Endometrial microvascular endothelial cells (primary cell): ENCODE data around the gene ASIP. TPM values are rescaled to one million over a fixed set of nuclear protein-coding genes. Genes with fewer than 3 reads are reported as not detected.
"Not testable (repeated sequence)": the region's sequence is repeated elsewhere in the genome, so short reads cannot be mapped to it uniquely, and the experiment has no call there.

Experiments
- in situ Hi-C: cut with HindIII; loops from 2 replicates; pipeline ENCODE4 v1.10.0; 2017; ENCODE audit warnings: low sequenced_read_pairs, low pct_unique_long_range_greater_than_20kb; ENCODE audit errors: inconsistent ontology term
- total RNA-seq: library from RNA; depleted of rRNA; stranded (reverse); fragments of >200 nt; gene quantifications from one replicate; pipeline ENCODE4 v1.2.3, GENCODE V29; 2015; ENCODE audit errors: inconsistent ontology term

The ASIP gene, protein sequence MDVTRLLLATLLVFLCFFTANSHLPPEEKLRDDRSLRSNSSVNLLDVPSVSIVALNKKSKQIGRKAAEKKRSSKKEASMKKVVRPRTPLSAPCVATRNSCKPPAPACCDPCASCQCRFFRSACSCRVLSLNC
- not detected for total RNA-seq

DNA sequence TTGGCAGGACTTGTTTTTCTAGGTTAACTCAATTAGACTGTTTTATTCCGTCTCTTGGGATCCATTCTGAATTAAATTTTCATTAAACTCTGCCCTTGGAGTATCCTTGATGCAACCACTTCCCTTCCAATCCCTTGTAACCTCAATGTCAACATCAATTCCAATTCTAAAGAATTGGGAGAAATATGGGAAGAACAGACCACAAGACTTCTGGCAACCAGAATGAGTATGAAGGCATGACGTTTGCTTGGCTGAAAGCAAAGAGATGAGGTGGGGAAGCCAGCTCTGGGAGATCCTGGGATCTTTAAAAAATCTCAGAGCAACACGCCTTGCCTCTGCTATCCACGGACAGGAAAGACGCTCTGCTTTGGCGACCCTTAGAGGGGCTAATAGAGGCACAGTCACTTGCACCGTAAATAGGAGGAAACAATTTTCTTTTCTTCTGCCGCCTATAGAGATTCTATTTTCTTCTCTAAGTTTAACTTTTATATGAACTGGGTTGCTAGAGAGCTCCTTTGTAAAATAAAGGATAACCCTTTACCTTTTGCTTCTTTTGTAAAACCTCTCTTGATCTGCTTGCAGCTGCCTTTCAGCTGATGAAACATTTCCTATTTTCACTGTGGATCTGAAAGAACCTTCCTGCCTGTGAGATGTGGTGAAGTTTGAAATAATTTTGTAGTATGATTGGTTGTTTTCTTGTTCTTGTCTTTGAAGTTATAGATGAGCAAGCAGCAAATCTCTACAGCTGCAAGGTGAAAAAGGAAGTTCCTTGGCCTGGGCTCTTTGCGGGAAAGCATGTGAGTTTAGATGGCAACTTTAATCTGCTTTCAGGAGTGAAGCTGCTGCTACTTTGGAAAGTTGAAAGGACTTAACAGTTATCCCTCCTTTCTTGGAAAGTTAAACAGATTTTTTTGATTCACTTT is at the start of gene ASIP:
Gene ASIP, plus strand, starts transcription at position 731 of the 923 bp plus-strand sequence. CDS start 18,952 bp downstream, outside the sequence.
- in situ Hi-C loops, result no loop called here

DNA sequence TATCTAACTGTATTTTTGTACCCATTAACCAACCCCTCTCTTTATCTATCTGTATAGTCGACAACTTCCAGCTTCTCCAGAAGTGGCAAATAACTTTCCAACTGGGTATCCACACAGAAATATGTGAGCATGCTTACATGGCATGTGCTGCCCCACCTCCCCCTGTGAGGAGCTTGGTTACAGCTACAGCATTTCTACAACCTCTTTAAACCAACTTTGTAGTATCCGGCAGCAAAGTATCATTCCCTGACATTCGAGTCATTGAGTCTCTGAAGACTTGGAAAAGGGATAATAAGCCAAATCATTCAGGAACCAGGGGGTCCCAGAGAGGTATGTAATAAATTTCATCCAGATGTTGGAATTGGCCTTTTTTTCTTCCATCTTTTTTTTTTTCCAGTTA is 48.2 kb upstream of the ASIP start:
- in situ Hi-C loops, result no loop called here

DNA sequence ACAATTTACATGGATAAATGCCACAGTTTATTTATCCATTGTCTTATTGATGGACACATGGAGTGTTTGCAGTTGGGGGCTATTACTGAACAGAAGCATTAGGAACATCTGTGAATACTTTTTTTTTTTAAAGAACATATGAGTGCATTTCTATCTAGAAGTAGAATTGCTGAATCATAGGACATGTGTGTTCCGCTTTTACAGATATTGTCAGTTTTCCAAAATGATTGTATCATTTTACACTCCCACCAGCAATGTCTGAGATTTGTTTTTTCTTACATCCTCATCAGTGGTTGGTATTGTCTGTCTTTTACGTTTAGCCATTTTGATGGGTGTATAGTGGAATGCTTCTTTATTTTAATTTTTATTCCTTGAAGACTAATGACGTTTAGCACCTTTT is 42.0 kb upstream of the ASIP start:
- in situ Hi-C loops, result no loop called here

DNA sequence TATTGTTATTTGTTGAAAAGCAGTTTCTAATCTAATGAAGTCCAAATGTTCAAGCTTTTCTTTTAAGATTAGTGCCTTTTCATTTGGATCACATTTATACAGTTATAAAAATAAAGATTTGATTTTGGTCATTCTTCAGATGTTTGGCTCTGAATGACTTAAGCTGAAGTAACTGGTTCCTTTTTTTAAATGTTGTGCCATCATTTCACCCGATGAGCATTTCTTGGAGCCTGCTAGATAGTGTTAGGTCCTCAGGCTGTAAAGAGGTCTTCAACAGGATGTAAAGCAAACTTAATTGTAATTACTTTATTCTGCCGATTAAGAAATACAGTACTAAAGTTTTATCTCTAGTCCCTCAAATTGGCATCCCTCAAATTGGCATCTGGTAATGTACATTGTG is 41.2 kb upstream of the ASIP start:
- in situ Hi-C loops, result no loop called here

DNA sequence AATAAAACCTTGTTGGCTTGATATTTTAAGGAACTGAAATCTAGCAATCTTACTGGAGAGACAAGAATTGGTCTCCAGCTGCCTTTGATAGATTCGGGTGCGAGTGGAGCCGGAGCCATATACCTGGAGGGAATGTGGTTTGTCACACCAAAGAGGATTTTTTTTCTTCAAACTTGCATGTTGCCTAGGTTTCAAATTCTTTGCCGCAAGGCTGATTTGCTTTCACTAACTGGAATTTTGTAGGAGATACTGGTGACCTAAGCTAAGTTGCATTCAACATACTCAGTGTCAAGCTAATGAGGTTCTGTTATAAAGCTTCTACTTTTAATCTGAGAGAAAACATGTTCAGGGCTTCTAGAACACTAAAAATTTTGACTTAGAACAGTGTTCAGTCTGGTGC is 39.7 kb upstream of the ASIP start:
- in situ Hi-C loops, result no loop called here

DNA sequence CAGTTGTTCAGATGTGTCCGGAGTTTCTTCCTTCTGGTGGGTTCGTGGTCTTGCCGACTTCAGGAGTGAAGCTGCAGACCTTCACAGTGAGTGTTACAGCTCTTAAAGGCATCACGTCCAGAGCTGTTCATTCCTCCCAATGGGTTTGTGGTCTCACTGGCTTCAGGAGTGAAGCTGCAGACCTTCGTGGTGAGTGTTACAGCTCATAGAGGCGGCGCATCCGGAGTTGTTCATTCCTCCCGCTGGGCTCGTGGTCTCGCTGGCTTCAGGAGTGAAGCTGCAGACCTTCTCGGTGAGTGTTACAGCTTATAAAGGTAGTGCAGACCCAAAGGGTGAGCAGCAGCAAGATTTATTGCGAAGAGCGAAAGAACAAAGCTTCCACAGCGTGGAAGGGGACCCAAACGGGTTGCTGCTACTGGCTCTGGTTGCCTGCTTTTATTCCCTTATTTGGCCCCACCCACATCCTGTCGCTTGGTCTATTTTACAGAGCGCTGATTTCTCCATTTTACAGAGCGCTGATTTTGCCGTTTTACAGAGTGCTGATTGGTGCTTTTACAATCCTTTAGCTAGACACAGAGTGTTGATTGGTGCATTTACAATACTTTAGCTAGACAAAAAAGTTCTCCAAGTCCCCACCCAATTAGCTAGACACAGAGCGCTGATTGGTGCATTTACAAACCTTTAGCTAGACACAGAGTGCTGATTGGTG is 35.9 kb upstream of the ASIP start:
- in situ Hi-C loops, result not testable (repeated sequence)

DNA sequence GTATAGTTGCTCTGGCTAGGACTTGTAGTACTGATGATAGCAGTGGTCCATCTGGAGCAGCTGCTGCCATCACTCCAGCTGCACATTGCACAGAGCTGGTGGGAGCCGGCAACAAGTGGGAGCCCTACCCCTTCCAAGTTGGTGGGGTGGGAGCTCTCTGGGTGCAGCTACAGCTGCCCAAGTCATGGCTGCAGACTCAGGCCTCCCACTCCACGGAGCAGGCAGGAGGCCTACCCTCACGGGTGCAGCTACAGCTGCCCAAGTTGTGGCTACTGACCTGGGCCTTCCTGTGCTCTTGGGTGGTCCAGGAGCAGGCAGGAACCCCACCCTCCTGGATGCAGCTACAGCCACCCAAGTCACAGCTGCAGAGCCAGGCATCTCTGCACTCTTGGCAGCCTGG is 32.1 kb upstream of the ASIP start:
- in situ Hi-C loops, result no loop called here

DNA sequence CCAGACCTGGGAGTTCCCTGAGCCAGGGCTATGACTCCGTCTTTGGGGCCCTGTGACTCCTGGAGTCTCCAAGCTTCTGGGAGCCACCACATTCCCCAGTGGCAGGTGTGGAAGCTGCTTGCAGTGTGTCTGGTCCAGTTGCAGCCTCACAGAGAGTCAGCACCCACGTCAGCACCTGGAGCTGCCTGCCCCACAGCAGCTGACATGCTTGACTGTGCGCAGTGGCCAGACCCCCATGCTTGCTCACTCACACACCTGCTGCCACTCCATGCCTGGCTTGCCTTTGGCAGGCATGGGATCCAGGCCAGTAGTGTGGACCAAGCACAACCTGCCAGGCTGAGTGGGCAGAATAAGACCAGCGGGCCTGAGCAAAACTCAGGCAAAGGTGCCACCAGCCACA is 31.0 kb upstream of the ASIP start:
- in situ Hi-C loops, result no loop called here

DNA sequence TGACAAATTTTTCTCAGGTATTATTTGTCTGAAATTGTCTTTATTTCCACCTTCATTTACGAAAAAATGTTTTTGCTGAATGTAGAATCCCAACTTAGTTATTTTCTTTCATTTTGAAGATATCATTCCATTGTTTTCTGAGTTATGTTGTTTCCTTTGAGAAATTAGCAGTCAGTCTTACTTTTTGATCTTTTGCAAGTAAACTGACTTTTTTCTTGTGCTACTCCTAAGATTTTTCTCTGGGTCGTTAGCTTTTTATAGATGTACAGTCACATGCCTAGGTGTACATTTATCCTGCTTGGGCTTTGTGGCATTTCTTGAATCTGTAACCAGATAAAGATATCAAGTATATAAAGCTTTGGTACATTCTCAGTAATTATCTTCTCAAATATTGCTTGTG is 29.6 kb upstream of the ASIP start:
- in situ Hi-C loops, result no loop called here

DNA sequence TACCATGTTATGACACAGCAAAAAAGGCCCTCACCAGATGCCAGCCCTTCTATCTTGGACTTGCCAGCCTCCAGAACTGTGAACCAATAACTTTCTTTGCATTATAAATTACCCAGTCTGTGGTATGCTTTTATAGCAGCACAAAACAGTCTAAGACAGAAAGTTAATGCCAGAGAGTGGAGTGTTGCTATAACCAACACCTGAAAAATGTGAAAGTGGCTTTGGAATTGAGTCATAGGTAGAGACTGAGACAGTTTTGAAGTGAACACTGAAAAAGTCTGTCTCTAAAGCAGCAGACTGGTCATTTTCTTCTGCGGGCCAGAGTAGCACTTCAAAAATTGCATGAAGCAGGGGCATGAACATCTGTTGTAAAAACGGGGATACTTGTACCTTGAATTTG is 28.0 kb upstream of the ASIP start:
- in situ Hi-C loops, result no loop called here

DNA sequence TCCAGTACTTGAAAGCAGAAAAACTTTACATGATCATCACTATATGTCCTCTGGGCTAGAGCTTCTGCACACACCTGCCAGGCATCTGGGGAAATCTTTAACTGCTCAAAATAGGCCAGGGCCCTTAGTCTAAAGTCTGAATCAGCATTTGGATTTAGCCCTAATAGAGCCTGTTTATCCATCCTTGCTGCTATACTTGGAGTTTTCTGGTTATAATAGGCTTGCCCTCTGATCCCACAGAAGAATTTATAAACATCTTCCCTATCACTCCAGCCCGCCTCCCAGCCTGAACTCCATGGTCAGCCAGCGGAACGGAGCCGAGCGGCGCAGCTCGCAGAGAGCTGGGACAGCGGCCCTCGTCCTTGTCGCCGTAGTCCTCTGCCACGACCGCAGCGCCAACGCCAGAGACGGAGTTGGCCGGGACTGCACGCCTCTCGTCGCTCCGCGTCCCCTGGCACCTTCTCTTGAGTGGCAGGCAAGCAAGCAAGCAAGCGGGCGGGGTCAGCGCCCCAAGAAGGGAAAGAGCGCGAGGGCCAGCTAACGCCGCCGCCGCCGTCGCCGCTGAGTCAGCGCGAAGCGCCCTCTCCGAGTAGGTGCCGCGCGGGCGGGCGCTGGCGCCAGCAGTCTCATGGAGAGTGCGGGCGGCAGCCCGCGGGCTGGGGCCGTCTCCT is 25.4 kb upstream of the ASIP start:
- in situ Hi-C loops, result no loop called here

DNA sequence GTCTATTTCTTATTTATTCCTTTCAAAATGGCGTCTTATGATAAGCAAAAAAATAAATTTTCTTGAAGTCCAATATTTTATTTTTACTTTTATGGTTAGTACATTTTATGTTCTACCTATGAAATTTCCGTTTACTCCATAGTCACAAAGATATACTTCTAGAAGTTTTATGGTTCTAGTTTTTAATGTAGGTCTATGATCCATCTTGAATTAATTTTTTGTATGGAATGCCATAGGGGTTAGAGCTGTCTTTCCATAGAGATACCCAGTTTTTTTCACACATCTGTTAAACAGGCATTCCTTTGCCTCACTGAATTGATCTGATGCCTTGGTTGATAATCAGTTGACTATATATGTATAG is 24.9 kb upstream of the ASIP start:
- in situ Hi-C loops, result no loop called here

DNA sequence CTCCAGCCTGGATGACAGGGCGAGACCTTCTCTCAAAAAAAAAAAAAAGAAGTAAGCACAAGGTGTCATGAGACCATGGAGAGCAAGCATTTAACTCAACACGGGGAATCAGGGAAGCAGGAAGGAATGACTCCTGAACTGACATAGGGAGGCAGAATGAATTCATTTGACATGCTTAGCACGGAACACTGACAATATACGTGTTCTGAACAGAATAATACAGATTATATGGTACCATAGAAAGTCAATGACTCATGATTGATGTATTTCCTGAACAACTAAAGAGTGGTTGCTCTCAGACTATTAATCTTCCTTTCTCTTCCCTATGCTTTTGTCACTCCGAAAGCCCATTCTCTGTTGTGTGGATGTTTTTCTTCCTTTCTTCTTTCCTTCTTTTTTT is 20.7 kb upstream of the ASIP start:
- in situ Hi-C loops, result no loop called here

DNA sequence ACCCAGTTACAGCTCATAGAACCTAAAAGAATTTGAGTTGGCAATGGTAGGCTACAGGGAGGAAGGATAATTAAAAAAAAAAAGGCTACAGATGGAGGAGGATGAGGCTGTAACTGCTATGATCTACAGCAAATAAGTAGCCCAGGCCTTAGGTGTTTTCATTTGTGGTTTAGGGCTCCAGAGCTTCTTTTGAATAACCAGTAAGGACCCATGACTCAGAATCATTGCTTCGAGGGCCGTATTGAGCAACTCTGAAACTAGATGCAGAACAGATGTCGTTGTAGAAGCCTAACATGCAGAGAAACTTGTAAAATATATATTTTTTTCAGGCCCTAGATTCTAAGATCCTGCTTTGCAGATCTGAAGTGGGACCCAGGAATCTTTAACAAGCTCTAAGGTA is 19.0 kb upstream of the ASIP start:
- in situ Hi-C loops, result no loop called here

DNA sequence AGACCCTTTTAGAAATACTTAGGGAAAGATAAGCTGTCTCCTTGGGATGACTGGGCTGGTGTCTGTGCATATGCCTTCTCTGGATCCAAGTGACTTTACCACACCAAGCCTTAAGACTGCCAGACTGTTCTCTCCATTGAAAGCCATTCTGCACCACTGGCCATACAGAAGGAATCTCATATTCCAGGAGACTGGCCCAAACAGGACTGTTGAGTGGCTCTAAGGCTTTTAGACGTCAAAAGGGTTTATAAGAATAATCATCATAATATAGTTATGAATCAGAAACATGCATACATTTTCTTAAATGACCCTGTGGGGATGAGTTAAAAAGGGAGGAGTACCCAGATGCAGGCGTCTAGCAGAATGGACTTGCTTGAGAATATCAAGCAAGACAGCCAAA is 17.0 kb upstream of the ASIP start:
- in situ Hi-C loops, result not testable (repeated sequence)

DNA sequence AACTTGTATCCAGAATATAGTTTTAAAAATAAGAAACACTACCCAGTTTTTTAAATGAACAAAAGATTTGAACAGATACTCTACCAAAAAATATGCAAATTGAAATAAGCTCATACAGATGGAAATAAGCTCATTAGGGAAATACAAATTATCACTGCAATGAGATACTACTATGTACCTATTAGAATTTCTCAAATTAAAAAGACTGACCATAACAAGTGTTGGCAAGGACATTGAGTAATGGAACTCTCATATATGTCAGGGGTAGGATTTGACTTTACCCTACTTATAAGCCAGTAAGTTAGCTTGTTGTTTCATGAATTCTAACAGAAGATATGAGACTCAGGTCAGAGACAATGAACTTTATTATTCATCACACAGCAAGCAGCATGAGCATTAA is 9.6 kb upstream of the ASIP start:
- in situ Hi-C loops, result no loop called here

DNA sequence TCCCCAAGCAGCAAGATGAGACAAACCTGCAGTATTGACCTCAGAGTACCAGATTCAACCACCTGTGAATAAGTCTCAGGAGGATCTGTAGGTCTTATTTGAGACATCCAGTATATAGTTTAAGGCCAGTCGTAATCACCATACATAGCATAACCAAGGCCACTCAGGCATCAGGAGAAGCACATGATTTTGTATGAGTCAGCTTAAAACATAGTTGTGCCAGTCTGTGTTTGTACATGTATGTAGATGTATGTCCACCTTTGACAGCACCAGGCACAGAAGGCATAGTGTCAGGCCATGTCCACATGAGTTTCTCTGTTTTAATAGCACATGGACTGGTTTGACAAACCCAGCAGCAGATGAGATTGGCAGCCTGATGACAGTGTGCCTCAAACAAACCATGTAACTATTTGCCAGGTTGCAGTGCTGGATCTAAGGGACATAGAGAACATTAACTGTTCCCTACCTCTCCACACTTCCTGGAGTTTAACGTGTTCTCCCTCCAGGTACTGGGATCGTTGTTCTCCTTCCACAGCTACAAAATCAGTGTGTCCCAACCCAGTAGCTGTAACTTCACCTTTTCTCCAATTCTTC is 8.6 kb upstream of the ASIP start:
- in situ Hi-C loops, result no loop called here

DNA sequence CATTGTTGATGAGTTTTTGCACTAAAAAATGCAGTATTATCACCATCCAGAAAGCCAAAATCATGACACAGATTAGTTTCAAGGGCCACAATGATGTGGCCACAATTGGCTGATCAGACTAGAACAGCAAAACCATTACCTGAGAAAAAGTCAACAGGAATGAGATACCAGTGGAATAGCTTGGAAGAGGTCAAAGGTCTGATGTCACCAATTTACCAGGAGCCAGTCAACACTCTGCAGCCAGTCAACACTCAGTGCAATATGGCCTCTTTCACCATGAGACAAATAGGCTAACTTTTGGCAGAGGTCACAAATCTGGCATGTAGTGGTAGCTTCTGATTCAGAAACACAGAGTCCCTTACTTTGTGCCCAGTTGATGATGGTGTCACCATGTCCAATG is 7.5 kb upstream of the ASIP start:
- in situ Hi-C loops, result no loop called here

DNA sequence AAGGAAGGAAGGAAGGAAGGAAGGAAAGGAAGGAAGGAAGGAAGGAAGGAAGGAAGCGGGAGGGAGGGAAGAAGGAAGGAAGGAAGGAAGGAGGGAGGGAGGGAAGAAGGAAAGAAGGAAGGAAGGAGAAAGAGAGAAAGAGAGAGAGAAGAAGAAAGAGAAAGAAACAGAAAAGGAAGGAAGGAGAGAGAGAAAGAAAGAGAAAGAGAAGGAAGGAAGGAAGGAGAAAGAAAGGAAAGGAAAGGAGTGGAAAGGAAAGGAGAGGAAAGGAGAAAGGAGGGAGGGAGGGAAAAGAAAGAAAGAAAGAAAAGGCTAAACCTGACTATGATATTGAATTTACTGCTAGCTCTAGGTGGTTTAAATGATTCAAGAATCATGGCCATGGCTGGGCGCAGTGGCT is 5.3 kb upstream of the ASIP start:
- in situ Hi-C loops, result no loop called here
